HL-60/S4 treated with phorbol 12-myristate 13-acetate at 8.2 ng/mL for 4 days and 3 days (cell line): Measurements from ENCODE around the gene HSD11B2.

Experiments used
- in situ Hi-C: fragments of 300-500 bp; cut with MboI; formaldehyde crosslinking; loops from 2 replicates; pipeline ENCODE4 v1.15.0; 2022; ENCODE audit warnings: low sequenced_read_pairs

The HSD11B2 gene

DNA sequence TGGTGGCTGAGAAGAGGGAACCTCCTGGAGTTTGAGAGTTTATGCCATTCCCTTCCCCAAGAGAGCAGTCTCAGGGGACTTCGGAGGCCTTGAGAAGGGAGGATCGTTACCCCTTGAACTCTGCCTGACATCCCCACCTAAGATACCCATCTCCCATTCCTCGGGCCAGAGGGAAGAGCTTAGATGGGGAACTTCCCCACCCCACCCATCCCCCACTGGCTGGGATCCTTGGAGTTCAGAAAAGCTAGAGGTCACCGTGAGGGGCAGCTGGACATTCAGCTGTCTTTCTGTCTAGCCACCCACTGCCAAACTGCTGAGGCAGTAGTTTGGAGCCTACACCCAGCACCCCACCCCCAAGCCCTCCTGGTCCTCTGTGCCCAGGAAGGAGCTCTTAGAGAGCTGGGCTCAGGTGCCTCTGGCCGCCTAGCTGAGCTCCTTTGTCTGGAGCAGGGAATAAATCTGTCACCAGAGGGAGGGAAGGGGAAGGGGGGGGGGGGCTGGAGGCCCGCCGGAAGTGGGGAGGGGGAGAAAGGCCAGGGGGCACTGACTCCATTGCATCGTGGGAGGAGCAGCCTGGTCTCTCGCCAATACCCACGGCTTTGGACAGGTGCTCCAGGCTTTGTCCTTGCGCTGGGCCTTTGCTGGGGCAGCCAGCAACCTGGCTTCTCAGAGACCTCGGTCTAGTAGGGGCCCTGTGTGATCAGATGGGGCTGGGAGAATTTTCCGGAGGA, 1.0 kb downstream of the HSD11B2 start:
- in situ Hi-C loops = loop anchor here (25.0 kb wide), 1 partner anchor 470 kb away; the partner anchor contains the start of gene CES3

- in situ Hi-C loops = loop anchor here (25.0 kb wide), 1 partner anchor 470 kb away; the partner anchor contains the start of gene CES3
These were observed 1.6 kb downstream of the HSD11B2 start for GRCh38 chr16:67432506-67432890.

GRCh38 chr16:67433131-67433719, 2.3 kb downstream of the HSD11B2 start:
- in situ Hi-C loops = loop anchor here (25.0 kb wide), 1 partner anchor 471 kb away; the partner anchor contains the start of gene CES3

- in situ Hi-C loops = loop anchor here (25.0 kb wide), 1 partner anchor 473 kb away; the partner anchor contains the start of gene CES3
These were observed 4.8 kb downstream of the HSD11B2 start for GRCh38 chr16:67435758-67436164.

GRCh38 chr16:67436640-67437193, 5.8 kb downstream of the HSD11B2 start:
- in situ Hi-C loops = loop anchor here (25.0 kb wide), 1 partner anchor 474 kb away; the partner anchor contains the start of gene CES3

GRCh38 chr16:67437513-67437912, 6.6 kb downstream of the HSD11B2 start:
- in situ Hi-C loops = loop anchor here (25.0 kb wide), 1 partner anchor 475 kb away; the partner anchor contains the start of gene CES3

DNA sequence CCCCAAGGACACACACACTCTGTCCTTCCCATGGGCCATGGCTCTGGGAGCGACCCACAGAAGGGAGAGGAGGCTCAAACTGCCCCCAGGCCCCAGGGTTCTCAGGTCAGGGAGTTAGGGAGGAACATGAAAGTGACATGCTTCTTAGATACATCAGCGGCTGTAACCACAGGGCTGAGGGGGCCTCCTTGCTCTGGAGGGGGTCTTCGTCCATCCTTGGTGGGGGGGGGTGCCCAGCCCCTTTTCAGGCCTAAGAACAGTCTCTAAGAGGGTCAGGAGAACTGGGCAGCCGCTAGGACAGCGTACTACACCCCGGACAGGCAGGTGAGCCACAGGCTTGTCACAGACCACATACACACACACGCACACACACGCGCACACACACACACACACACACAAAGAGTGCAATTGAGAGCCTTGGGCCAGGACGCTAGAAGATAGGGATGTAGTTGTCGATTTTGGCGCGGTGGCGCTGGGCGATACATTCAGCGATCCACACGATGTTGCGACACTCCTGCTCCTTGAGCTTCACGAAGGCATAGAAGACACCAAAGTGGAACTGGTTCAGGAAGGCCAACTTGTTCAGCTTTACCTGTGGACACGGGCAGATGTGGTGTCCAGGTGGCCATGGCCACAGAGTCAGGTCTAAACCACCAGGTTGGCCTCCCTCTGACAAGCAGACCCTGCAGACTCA, 7.3 kb downstream of the HSD11B2 start:
- in situ Hi-C loops = loop anchor here (25.0 kb wide), 1 partner anchor 476 kb away; the partner anchor contains the start of gene CES3

DNA sequence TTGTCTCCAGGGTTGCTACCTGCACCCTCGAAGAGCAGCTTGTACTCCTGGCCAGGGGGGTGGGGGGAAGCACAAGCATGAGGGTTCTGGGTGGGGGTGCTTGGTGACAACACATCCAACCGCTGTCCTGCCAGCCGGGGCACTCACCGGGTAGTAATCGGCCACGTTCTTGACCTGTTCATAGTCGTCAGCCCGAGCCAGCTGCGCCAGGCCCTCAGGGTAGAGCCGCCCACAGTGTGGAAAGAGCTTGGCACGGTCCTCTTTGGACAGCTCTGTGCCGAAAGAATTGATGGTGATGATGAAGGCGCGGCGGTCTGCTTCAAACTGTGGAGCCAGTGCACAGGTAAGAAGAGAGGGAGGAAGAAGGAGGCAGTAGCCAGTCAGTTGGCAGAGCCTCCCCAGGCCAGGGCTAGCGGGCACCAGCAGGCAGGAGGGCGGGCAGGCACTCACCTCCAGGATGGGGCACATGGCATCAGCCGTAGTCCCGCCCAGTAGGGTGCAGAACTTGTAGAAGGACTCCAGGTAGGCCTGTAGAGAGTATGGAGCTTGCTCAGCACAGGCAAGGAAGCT, 8.0 kb downstream of the HSD11B2 start:
- in situ Hi-C loops = loop anchor here (25.0 kb wide), 1 partner anchor 477 kb away; the partner anchor contains the start of gene CES3

GRCh38 chr16:67441271-67441753, 10.4 kb downstream of the HSD11B2 start:
- in situ Hi-C loops = loop anchor here (25.0 kb wide), 1 partner anchor 479 kb away; the partner anchor contains the start of gene CES3

DNA sequence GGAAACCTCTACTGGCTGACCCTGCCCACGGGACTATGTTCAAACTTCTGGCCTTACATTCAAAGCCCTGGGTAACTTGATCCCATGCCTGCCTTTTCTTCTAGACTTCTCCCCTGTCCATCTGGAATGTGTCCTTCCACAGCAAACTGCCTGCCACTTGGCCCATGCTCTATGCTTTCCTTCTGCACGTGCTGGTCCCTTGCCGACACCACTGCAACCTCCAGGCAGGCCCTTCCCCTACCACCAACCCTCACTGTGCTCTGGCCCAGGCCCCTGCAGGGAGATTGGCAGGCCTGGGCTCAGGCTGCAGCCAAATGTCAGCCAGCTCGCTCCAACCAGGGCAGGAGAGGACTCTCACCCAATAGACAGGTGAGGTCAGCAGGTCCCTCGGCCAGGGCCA, 11.0 kb downstream of the HSD11B2 start:
- in situ Hi-C loops = loop anchor here (25.0 kb wide), 1 partner anchor 480 kb away; the partner anchor contains the start of gene CES3

- in situ Hi-C loops = loop anchor here (25.0 kb wide), 1 partner anchor 480 kb away; the partner anchor contains the start of gene CES3
These were observed 11.8 kb downstream of the HSD11B2 start for GRCh38 chr16:67442581-67443255.

- in situ Hi-C loops = loop anchor here (25.0 kb wide), 1 partner anchor 481 kb away; the partner anchor contains the start of gene CES3
These were observed 12.3 kb downstream of the HSD11B2 start for GRCh38 chr16:67443265-67443664.

- in situ Hi-C loops = loop anchor here (25.0 kb wide), 1 partner anchor 482 kb away; the partner anchor contains the start of gene CES3
These were observed 13.6 kb downstream of the HSD11B2 start for GRCh38 chr16:67444259-67445125.

GRCh38 chr16:67445126-67445426, 14.2 kb downstream of the HSD11B2 start:
- in situ Hi-C loops = loop anchor here (25.0 kb wide), 1 partner anchor 483 kb away; the partner anchor contains the start of gene CES3

DNA sequence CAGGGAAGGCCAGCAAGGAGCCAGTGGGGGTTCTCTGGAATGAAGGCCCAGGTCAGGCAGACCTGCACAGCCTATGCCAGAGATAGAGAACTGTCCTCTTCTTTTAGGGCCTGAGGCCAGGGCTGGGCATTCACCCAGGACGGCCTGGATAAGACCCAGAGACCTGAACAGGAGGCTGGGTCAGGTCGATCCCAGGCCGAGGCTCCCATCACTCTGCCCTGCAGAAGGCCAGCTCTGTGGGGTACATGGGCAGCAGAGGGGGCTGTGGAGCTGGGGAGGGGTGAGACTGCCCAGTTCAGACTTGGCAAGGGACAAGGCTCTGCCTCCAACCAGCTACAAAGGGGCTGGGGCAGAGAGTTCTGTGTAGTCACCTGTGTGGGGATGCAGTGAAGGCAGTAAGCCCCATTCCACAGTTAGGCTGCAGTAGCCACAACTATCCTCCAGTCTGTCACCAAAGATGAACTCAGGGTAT, 14.6 kb downstream of the HSD11B2 start:
- in situ Hi-C loops = loop anchor here (25.0 kb wide), 1 partner anchor 483 kb away; the partner anchor contains the start of gene CES3

GRCh38 chr16:67445913-67446907, 15.3 kb downstream of the HSD11B2 start:
- in situ Hi-C loops = loop anchor here (25.0 kb wide), 1 partner anchor 484 kb away; the partner anchor contains the start of gene CES3

DNA sequence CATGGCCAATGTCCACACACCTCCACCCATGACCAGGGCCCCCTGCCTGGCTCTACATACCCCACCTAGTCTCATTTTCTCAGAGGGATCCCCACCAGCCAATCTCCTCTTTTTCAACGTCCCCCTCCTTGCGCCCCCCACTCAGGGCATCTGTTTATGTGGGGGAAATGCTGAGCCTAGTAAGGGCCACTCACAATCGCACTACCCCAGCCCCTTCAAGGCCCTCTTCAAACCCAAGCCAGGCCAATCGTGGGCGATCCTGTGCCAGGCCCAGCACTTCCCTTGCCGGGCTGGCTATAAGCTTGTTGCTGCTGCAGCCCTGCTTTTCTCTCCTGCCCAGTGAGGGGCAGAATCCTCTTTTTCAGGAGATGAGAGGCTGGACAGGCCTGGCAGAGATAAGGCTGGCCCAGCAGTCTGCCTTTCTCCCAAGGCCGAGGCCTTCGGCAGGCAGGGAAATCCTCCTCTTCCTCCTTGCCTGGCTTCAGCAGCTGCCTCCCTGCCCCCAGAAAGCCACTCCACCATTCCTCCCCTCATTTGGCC, 16.1 kb downstream of the HSD11B2 start:
- in situ Hi-C loops = loop anchor here (25.0 kb wide), 1 partner anchor 485 kb away; the partner anchor contains the start of gene CES3
